GM18511 (cell line): ENCODE measurements around the gene IFNK.

Experiments used
- ATAC-seq: cut with Tn5 transposase; IDR thresholded peaks from one replicate; pipeline ENCODE4 v1.9.1; 2021; ENCODE audit warnings: mild to moderate bottlenecking, moderate library complexity; ENCODE audit not compliant: unreplicated experiment

Gene IFNK

DNA sequence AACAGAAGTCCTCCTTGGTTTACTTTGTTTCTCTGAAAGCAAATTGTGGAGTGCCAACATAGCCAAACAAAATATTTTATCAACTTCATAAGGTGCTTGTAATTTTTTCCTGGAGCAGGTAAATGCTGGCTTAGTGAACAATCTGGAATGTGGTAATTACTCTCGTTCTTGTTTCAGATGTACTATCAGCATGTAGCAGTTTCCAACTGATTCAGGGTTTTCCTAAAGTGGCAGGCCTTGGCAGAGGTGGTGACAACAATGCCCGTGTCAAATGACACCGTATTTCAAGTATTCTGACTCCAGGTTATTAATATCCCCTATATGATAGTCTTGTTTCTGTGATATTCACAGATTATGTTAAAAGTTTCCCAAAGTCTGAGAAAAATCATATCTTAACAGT lies 48.0 kb downstream of the IFNK start:
- no peak for ATAC-seq

GRCh38 chr9:27572566-27572917 lies 48.5 kb downstream of the IFNK start:
- peak; percentile 45 for ATAC-seq

- ATAC-seq = peak; percentile 78
Observed at GRCh38 chr9:27572918-27573633, 49.0 kb downstream of the IFNK start, which contains the start of gene C9orf72. Gene C9orf72, minus strand, starts transcription at chr9:27573481. Its CDS starts 6,361 bp downstream, at chr9:27567120.

DNA sequence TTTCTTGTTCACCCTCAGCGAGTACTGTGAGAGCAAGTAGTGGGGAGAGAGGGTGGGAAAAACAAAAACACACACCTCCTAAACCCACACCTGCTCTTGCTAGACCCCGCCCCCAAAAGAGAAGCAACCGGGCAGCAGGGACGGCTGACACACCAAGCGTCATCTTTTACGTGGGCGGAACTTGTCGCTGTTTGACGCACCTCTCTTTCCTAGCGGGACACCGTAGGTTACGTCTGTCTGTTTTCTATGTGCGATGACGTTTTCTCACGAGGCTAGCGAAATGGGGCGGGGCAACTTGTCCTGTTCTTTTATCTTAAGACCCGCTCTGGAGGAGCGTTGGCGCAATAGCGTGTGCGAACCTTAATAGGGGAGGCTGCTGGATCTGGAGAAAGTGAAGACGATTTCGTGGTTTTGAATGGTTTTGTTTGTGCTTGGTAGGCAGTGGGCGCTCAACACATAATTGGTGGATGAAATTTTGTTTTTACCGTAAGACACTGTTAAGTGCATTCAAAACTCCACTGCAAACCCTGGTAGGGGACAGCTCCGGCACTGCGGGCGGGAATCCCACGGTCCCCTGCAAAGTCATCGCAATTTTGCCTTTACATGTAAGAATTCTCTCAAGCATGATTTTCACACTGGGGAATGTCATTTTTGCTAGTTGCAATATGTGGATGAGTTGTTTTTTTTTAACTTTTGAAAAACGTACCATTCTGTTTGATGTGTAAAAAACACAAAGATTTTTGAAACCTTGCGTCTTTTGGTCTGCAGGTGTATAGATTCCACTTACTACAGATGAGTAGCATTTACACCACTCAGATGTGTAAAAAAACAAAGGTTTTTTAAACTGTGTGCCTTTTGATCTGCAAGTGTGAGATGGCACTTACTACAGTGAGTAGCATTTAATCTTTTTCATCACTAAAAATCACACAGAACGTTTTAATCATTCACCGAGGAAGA lies 49.8 kb downstream of the IFNK start:
- ATAC-seq = peak; percentile 85
